ENCODE results near the gene MIPOL1. TPM values are rescaled to one million over a fixed set of nuclear protein-coding genes. Genes with fewer than 3 reads are reported as not detected.
"Not testable (repeated sequence)": the region's sequence is repeated elsewhere in the genome, so short reads cannot be mapped to it uniquely, and the experiment has no call there.

The MIPOL1 gene
- total RNA-seq, 1 donor from 2014 or later = 2.8 TPM

DNA sequence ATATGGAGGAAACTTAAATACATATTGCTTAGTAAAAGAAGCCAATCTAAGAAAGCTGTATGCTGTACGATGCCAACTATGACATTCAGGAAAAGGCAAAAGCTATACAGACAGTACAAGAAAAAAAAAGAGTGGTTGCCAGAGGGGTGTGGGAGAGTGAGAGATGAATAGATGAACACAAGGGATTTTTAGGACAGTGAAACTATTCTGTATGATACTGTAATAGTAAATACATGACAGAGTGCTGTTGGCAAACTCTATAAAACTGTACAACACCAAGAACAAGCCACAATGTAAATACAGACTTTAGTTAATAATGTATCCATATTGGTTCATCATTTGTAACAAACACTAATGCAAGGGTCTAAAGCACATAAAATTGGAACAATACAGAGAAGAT is 10.9 kb upstream of the MIPOL1 start:
- DNase-seq (ENCODE audit: low spot score) (no peak), ATAC-seq (no peak)

DNA sequence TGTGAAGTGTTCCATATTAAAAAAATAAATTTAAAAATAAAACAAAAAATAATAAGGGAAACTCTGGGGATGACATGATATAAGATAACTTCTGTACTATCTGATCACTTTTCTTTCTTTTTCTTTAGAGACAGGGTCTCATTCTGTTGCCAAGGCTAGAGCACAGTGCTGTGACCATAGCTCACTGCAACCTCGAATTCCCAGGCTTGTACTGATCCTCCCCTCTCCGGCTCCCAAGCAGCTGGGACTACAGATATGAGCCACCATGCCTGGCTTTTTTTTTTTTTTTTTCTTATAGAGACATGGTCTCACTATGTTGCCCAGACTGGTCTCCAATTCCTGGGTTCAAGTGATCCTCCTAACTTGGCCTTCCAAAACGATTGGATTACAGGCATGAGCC is 10.4 kb upstream of the MIPOL1 start:
- DNase-seq (ENCODE audit: low spot score) (no peak), ATAC-seq (no peak)

DNA sequence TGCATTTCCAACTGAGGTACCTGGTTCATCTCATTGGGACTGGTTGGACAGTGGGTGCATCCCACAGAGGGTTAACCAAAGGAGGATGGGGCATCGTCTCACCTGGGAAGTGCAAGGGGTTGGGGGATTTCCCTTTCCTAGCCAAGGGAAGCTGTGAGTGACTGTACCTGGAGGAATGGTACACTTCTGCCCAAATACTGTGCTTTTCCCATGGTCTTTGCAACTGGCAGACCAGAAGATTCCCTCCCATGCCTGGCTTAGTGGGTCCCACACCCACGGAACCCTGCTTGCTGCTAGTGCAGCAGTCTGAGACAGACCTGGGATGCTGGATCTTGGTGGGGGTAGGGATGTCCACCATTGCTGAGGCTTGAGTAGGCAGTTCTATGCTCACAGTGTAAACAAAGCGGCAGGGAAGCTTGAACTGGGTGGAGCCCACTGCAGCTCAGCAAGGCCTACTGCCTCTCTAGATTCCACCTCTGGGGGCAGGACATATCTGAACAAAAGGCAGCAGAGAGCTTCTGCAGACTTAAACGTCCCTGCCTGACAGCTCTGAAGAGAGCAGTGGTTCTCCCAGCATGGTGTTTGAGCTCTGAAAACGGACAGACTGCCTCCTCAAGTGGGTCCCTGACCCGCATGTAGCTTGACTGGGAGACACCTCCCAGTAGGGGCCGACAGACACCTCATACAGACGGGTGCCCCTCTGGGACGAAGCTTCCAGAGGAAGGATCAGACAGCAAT is 9.7 kb upstream of the MIPOL1 start:
- DNase-seq (ENCODE audit: low spot score) = not testable (repeated sequence)

DNA sequence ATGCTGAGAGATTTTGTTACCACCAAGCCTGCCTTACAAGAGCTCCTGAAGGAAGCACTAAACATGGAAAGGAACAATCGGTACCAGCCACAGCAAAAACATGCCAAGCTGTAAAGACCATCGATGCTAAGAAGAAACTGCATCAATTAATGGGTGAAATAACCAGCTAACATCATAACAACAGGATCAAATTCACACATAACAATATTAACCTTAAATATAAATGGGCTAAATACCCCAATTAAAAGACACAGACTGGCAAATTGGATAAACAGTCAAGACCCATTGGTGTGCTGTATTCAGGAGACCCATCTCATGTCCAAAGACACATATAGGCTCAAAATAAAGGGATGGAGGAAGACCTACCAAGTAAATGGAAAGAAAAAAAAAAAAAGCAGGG is 8.0 kb upstream of the MIPOL1 start:
- ATAC-seq; DNase-seq (ENCODE audit: low spot score): not testable (repeated sequence)

More for the DNA sequence above, 9.7 kb upstream of the MIPOL1 start:
- not testable (repeated sequence) for ATAC-seq

DNA sequence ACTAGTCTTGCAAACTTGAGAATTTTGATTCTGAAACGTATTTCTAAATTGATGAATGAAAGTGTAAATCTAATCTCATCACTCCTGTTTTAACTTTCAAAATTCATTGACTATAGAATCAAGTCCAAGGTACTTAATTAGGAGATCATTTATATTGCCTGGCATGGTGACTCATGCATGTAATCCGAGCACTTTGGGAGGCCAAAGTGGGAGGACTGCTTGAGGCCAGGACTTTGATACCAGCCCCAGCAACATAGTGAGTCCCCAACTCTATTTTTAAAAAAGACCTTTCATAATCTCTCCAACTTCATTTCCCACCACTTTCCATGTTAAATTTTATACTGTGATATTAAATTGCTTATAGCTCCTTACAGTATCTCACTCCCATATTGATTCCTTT is 3.0 kb upstream of the MIPOL1 start:
- no peak for ATAC-seq
- no peak for DNase-seq (ENCODE audit: low spot score)

DNA sequence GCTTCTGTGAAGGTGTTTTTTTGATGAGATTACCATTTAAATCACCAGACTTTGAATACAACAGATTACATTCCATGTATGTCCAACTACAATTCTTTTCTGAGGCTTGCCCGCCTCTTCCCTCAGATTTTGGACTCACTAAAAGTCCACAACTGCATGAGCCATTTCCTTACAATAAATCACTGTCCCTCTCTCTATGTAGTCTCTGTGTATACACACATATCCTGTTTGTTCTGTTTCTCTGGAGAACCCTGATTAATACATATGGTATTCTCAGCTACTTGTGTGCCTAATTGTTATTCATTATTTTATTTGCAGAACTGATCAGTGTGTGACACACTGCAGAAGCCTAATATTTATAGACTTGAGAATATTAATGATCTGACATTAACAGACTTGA is 2.4 kb upstream of the MIPOL1 start:
- DNase-seq (ENCODE audit: low spot score) = no peak
- ATAC-seq = no peak

DNA sequence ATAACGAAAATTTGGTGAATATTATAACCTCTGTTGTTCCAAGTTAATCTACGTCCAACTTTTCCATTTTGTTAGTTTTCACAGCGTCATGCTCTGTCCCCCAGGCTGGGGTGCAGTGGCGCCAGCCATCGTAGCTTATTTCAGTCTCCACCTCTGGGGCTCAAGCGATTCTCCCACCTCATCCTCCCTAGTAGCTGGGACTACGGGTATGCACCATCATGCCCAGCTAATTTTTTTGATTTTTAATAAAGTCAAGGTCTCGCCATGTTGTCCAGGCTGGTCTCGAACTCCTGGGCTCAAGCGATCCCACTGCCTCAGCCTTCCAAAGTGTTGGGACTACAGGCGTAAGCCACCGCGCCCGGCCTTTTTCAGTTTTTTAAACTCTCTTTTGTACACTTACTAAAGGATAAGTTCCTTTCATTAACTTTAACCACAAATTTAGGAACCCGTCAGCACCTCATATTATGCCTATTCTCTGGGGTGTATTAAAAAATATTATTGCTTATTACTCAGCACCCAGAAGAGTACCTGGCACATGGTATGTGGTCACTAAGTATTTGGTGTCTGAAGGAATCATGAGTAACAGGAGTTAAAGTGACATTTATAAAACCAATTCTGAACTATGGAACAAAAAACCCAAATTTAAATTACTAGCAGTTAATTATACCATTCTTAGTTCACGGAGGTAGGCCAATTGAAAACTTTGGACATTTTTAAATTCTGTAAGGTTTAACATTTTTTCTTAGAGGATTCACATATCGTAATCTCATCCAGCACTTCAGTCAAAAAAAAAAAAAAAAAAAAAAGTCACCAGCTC is 925 bp upstream of the MIPOL1 start:
- no peak for ATAC-seq
- DNase-seq (ENCODE audit: low spot score) = no peak

DNA sequence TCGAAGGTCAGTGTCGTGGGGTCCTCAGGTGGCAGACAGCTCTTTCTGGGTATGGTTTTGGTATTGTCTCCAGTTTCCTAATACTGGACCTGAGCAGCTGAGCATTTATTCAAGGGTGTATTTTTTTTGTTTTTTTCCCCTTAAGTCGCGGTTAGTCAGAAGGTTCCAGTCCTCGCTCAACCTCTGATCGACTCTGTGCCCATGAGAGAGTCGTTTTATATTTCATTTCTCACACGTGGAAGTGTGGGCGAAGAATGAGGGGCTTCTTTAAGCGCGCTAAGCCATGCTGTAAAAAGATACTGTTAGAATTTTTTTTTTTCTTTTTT is 499 bp downstream of the MIPOL1 start:
- DNase-seq (ENCODE audit: low spot score) (no peak), ATAC-seq (no peak)

DNA sequence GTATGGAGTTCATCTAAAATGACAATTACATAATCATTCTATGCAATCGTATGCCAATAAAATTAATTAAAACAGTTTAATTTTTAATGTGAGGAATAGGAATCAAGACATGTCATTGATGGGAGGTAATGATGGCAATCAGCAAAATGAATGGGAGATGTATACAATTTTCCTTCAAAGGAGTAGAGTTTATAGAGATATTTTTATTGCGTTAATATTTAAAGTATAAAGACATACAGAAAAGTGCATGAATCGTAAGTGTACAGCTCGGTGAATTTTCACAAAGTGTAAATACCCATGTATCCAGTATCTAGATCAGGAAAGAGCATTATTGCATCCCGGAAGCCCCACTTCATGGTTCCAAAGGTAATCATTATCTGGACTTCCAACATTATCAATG is 1.2 kb downstream of the MIPOL1 start:
- ATAC-seq = no peak
- DNase-seq (ENCODE audit: low spot score) = no peak

DNA sequence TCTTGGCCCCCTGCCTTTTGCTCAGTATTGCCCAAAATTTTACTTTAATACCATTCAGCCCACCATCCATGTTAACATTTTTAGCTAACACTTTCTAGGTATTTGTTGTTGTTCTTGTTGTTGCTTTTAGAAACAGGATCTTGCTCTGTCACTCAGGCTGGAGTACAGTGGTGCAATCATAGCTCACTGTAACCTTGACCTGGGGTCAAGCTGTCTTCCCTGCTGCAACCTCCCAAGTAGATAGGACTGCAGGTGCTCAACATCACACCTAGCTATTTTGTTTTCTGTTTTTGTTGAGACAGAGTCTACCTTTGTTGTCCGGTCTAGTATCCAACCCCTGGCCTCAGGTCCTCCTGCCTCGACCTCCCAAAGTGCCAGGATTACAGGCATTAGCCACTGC is 4.0 kb downstream of the MIPOL1 start:
- DNase-seq (ENCODE audit: low spot score) = no peak
- no peak for ATAC-seq

DNA sequence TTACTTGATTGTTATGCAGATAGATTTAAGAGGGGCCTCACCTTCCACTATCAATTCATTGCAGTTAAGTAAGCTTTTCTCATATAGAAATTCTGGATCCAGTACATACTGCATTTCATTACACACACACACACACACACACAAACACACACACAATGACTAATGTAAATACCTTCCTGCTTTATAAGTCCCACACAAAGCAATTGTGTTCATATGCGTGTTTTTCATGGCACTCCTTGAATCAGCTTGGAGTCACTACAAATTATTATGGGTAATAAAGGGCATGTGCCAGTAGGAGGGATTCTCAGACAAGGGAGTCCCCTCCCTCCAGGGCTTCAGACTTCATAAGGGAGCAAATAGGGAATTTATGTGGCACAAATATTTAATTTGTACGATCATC is 4.5 kb downstream of the MIPOL1 start:
- ATAC-seq (no peak), DNase-seq (ENCODE audit: low spot score) (no peak)

DNA sequence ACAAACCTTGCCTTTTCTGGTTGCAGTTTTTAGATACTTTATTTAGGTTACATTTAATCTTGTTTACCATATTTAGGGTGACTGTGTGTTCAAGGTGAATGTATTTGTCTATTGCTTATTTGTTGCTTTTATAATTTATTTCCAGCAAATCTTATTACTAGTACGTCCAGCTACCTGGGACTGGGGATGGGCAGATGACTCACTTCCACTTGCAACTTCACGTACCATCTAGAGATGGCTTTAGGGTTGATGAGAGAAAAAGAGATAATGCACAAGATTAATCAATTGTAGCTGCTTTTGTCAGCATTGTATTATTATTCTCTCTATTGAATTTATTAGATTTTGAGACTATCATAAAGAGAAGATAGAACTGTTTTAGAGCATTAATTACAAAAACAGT is 5.1 kb downstream of the MIPOL1 start:
- ATAC-seq = no peak
- DNase-seq (ENCODE audit: low spot score) = no peak

DNA sequence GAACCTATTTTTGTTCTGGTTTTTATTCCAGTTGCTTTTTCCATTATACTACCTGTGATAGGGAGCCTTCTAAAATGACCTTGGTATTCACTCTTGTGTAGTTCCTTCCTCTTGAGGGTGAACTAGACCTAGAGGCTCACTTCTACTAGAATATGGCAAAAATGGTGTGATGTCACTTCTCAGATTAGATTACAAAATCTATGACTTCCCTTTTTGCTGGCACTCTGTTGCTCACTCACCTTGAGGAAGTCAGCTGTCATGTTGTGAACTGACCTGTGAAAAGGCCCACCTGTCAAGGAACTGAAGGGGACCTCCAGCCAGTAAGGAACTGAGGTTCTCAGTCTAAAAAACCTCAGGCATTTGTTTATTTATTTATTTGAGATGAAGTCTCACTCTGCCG is 5.7 kb downstream of the MIPOL1 start:
- DNase-seq (ENCODE audit: low spot score) = no peak
- no peak for ATAC-seq

DNA sequence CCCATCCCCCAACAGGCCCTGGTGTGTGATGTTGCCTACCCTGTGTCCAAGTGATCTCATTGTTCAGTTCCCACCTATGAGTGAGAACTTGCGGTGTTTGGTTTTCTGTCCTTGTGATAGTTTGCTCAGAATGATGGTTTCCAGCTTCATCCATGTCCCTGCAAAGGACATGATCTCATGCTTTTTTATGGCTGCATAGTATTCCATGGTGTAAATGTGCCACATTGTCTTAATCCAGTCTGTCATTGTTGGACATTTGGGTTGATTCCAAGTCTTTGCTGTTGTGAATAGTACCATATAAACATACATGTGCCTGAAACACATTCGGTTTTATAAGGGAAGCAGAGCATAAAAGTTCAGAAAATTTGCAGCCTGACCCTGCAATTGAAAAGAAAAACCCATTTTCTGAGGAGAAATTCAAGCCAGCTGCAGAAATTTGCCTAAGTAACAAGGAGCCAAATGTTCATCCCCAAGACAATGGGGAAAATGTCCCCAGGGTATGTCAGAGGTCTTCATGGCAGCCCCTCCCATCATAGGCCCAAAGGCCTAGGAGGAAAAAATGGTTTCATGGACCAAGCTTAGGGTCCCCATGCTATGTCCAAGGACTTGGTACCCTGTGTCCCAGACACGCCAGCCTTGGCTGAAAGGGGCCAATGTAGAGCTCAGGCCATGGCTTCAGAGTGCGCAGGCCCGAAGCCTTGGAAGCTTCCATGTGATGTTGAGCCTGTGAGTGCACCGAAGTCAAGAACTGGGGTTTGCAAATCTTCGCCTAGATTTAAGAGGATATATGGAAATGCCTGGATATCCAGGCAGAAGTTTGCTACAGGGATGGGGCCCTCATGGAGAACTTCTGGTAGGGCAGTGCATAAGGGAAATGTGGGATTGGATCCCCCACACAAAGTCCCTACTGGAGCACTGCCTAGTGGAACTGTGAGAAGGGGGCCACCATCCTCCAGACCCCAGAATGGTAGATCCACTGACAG is 8.2 kb downstream of the MIPOL1 start:
- not testable (repeated sequence) for ATAC-seq; DNase-seq (ENCODE audit: low spot score)

DNA sequence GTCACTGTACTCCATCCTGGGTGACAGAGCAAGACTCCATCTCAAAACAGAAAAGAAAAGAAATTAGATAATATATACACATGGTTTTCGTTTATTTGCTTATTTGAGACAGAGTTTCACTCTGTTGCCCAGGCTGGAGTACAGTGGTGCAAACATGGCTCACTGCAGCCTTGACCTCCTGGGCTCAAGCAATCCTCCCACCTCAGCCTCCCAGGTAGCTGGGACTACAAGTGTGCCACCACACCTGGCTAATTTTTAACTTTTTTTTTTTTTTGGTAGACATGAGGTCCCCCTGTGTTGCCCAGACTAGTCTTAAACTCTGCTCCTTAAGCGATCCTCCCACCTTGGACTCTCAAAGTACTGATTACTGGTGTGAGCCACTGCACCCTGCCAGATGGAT is 11.9 kb downstream of the MIPOL1 start:
- ATAC-seq; DNase-seq (ENCODE audit: low spot score): not testable (repeated sequence)

DNA sequence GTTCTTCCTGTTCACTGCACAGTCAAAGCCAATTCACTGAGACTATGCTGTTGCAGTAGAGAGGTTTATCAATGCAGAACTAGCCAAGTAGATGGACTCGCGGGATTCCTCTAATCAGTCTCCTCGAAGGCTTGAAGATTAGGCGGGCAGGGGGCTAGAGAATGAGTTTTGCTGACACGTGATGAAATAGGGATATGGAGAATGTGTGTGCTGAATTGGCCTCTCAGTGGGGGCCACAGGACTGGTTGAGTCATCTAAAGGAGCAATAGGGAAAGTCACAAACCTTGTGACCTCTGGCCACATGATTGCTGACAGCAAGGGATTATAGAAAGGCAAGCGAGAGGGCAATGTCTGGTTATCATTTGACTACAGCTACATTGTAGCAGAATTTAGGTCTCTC is 12.7 kb downstream of the MIPOL1 start:
- no peak for DNase-seq (ENCODE audit: low spot score)
- no peak for ATAC-seq

DNA sequence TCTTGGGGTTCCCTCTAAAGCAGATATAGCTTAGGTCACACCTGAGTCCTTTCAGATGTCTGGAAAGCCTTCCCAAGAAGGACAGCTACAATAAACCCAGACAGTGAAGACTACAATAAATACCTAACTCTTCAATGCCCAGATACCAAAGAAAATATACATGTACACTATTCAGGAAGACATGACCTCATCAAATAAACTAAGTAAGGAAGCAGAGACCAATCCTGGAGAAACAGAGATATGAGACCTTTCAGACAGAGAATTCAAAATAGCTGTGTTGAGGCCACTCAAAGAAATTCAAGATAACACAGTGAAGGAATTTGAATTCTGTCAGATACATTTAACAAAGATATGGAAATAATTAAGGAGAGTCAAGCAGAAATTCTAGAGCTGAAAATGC is 15.3 kb downstream of the MIPOL1 start:
- DNase-seq (ENCODE audit: low spot score) = no peak
- no peak for ATAC-seq

DNA sequence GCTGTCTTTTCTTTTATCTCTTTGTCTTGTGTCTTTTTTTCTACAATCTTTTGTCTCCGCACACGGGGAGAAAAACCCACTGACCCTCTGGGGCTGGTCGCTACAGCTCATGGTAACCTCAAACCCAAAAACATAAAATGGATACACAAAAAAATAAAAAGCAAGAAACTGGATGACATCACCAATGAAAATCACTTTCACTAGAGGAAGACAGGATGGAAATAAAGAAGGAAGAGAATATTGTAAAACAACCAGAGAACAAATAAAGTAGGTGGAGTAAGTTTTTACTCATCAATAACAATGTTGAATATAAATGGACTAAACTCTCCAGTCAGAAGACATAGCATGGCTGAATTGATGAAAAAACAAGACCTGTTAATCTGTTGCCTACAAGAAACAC is 17.6 kb downstream of the MIPOL1 start:
- DNase-seq (ENCODE audit: low spot score) = no peak
- ATAC-seq = no peak

DNA sequence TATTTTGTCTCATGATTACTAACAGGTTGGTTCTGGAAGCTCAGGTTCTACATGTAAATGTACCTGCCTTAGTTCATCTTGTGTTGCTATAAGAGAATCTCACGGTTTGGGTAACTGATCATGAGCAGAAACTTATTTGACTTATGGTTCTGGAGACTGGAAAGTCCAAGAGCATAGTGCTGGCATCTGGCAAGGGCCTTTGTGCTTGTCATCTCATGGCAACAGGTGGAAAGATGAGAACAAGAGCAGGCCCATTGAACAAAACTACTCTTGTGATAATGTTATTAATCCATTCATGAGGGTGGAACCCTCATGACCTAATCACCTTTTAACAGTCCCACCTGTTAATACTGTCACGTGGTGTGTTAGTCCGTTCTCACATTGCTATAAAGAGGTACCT is 23.3 kb downstream of the MIPOL1 start:
- no peak for ATAC-seq

DNA sequence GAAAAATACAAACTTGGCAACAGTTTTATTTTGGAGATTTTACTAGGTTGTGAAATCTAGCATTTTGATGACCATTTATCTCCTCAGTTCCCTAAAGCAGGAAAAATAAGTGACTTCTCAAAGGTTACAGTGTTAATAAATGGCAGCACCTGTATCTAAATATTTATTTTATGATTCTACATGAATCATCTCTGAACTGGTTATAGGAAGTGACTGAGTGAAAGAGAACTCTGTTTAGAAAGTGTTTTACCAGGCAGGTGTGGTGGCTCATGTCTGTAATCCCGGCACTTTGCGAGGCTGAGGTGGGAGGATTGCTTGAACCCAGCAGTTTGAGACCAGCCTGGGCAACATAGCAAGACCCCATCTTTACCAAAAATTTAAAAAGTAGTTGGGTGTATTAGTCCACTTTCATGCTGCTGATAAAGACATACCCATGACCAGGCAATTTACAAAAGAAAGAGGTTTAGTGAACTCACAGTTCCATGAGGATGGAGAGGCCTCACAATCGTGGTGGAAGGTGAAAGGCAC is 26.3 kb downstream of the MIPOL1 start:
- no peak for DNase-seq (ENCODE audit: low spot score)
- no peak for ATAC-seq

More for the DNA sequence above, 23.3 kb downstream of the MIPOL1 start:
- DNase-seq (ENCODE audit: low spot score) = no peak

DNA sequence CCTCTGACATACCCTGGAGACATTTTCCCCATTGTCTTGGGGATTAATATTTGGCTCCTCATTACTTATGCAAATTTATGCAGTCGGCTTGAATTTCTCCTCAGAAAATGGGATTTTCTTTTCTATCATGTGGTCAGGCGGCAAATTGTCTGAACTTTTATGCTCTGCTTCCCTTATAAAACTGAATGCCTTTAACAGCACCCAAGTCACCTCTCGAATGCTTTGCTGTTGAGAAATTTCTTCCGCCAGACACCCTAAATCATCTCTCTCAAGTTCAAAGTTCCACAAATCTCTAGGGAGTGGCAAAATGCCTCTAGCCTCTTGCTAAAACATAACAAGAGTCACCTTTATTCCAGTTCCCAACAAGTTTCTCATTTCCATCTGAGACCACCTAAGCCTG is 27.9 kb downstream of the MIPOL1 start:
- not testable (repeated sequence) for DNase-seq (ENCODE audit: low spot score); ATAC-seq

All from left lobe of liver (tissue), 2 donors.